Stimulated activated naive CD8-positive, alpha-beta T cell treated with anti-CD3 and anti-CD28 coated beads, Interleukin-15, amount 100 ng/mL, for 72 hours (primary cell): ENCODE measurements around the gene ST6GALNAC3.
"Not testable (repeated sequence)": the region's sequence is repeated elsewhere in the genome, so short reads cannot be mapped to it uniquely, and the experiment has no call there.

ENCODE experiments used
- ATAC-seq: fragments of 150-1000 bp; cut with Tn5 transposase; 2 replicates; pipeline ENCODE4 v1.10.0; 2021; ENCODE audit warnings: mild to moderate bottlenecking, moderate library complexity
- DNase-seq, 2 donors: peaks; one replicate each; pipeline ENCODE4 v3.0.0; 2021 to 2022
- H3K27ac Mint-ChIP-seq, 2 donors: one replicate each; pipeline ENCODE4 v1.8.0; 2022; ENCODE audit warnings: mild to moderate bottlenecking in 2 of 2, mixed read lengths in 2 of 2, moderate library complexity in 2 of 2
- H3K27me3 Mint-ChIP-seq: one replicate; pipeline ENCODE4 v1.8.0; 2022; ENCODE audit warnings: mixed read lengths
- H3K4me1 Mint-ChIP-seq: one replicate; pipeline ENCODE4 v1.8.0; 2022; ENCODE audit warnings: mild to moderate bottlenecking, mixed read lengths
- H3K4me3 Mint-ChIP-seq, 2 donors: one replicate each; pipeline ENCODE4 v1.8.0; 2022; ENCODE audit warnings: mild to moderate bottlenecking in 2 of 2, mixed read lengths in 2 of 2, moderate library complexity in 1 of 2
- H3K9me3 Mint-ChIP-seq, 2 donors: one replicate each; pipeline ENCODE4 v1.8.0; 2022; ENCODE audit warnings: mixed read lengths in 2 of 2

The ST6GALNAC3 gene

GRCh38 chr1:76086597-76086996 is 12.1 kb downstream of the ST6GALNAC3 start:
- ATAC-seq (no peak), DNase-seq (no peak)
- Mint-ChIP-seq H3K4me1 (no peaks in the 10 kb centered on the region), H3K27ac (no peak overlapping the region), H3K27me3 (peaks cover 6% of the 10 kb centered on the region), H3K4me3 (no peak overlapping the region), H3K9me3 (no peaks in the 10 kb centered on the region)

- DNase-seq (no peak), ATAC-seq (no peak)
- no peaks in the 10 kb centered on the region for H3K9me3 Mint-ChIP-seq
- H3K4me1 Mint-ChIP-seq, result no peaks in the 10 kb centered on the region
- H3K27ac Mint-ChIP-seq, result no peak overlapping the region
- H3K27me3 Mint-ChIP-seq, result peaks cover 6% of the 10 kb centered on the region
- H3K4me3 Mint-ChIP-seq, result no peak overlapping the region
Measured at GRCh38 chr1:76090283-76091203, 16.0 kb downstream of the ST6GALNAC3 start.

GRCh38 chr1:76092812-76093211 is 18.3 kb downstream of the ST6GALNAC3 start:
- H3K4me3 Mint-ChIP-seq, result no peak overlapping the region
- no peaks in the 10 kb centered on the region for H3K4me1 Mint-ChIP-seq
- no peak for DNase-seq
- H3K9me3 Mint-ChIP-seq, result peaks cover 0 to 4% of the 10 kb centered on the region in 2 donors
- ATAC-seq, result no peak
- no peak overlapping the region for H3K27ac Mint-ChIP-seq
- peaks cover 6% of the 10 kb centered on the region for H3K27me3 Mint-ChIP-seq

GRCh38 chr1:76093522-76094312 is 19.2 kb downstream of the ST6GALNAC3 start:
- no peak for DNase-seq
- Mint-ChIP-seq H3K27ac (peak overlapping the region in 1 of 2 donors; percentile 64), H3K4me1 (no peaks in the 10 kb centered on the region), H3K9me3 (peaks cover 0 to 4% of the 10 kb centered on the region in 2 donors), H3K4me3 (no peak overlapping the region), H3K27me3 (peaks cover 2% of the 10 kb centered on the region)
- no peak for ATAC-seq

- Mint-ChIP-seq H3K4me3 (no peak overlapping the region), H3K27me3 (no peaks in the 10 kb centered on the region), H3K4me1 (no peaks in the 10 kb centered on the region), H3K27ac (no peak overlapping the region), H3K9me3 (peaks cover 0 to 4% of the 10 kb centered on the region in 2 donors)
- ATAC-seq, result no peak
- no peak for DNase-seq
Measured at GRCh38 chr1:76095802-76096201, 21.3 kb downstream of the ST6GALNAC3 start.

GRCh38 chr1:76097064-76097463 is 22.5 kb downstream of the ST6GALNAC3 start:
- not testable (repeated sequence) for DNase-seq, H3K27me3 Mint-ChIP-seq, H3K4me3 Mint-ChIP-seq, H3K27ac Mint-ChIP-seq, H3K9me3 Mint-ChIP-seq, ATAC-seq, H3K4me1 Mint-ChIP-seq

- Mint-ChIP-seq H3K4me1 (peaks cover 13% of the 10 kb centered on the region), H3K27me3 (peaks cover 12% of the 10 kb centered on the region), H3K9me3 (peaks cover 0 to 4% of the 10 kb centered on the region in 2 donors), H3K27ac (no peak overlapping the region), H3K4me3 (no peak overlapping the region)
- DNase-seq (no peak), ATAC-seq (no peak)
Measured at GRCh38 chr1:76098845-76099244, 24.3 kb downstream of the ST6GALNAC3 start.

GRCh38 chr1:76101548-76101947 is 27.0 kb downstream of the ST6GALNAC3 start:
- Mint-ChIP-seq H3K4me1 (peaks cover 29% of the 10 kb centered on the region), H3K4me3 (no peak overlapping the region)

GRCh38 chr1:76102046-76102445 is 27.5 kb downstream of the ST6GALNAC3 start:
- H3K4me1 Mint-ChIP-seq, result peaks cover 29% of the 10 kb centered on the region
- H3K4me3 Mint-ChIP-seq, result no peak overlapping the region
- peaks cover 0 to 4% of the 10 kb centered on the region in 2 donors for H3K9me3 Mint-ChIP-seq
- ATAC-seq (no peak), DNase-seq (no peak)
- H3K27me3 Mint-ChIP-seq, result peaks cover 12% of the 10 kb centered on the region
- H3K27ac Mint-ChIP-seq, result no peak overlapping the region

More at GRCh38 chr1:76101548-76101947, 27.0 kb downstream of the ST6GALNAC3 start:
- no peak overlapping the region for H3K27ac Mint-ChIP-seq
- peaks cover 12% of the 10 kb centered on the region for H3K27me3 Mint-ChIP-seq
- H3K9me3 Mint-ChIP-seq, result peaks cover 0 to 4% of the 10 kb centered on the region in 2 donors
- no peak for ATAC-seq
- no peak for DNase-seq

- no peak for ATAC-seq
- H3K4me1 Mint-ChIP-seq, result peaks cover 29% of the 10 kb centered on the region
- no peak overlapping the region for H3K27ac Mint-ChIP-seq
- DNase-seq, result no peak
- H3K9me3 Mint-ChIP-seq, result no peaks in the 10 kb centered on the region
- peaks cover 12% of the 10 kb centered on the region for H3K27me3 Mint-ChIP-seq
- no peak overlapping the region for H3K4me3 Mint-ChIP-seq
Measured at GRCh38 chr1:76103034-76103433, 28.5 kb downstream of the ST6GALNAC3 start.

- ATAC-seq (peak; percentile 86), DNase-seq (peak in 1 of 2 donors; percentile 12)
- peaks cover 12% of the 10 kb centered on the region for H3K27me3 Mint-ChIP-seq
- H3K9me3 Mint-ChIP-seq, result no peaks in the 10 kb centered on the region
- no peak overlapping the region for H3K27ac Mint-ChIP-seq
- peaks cover 29% of the 10 kb centered on the region for H3K4me1 Mint-ChIP-seq
- no peak overlapping the region for H3K4me3 Mint-ChIP-seq
Measured at GRCh38 chr1:76105372-76105771, 30.8 kb downstream of the ST6GALNAC3 start.

GRCh38 chr1:76106251-76106650 is 31.7 kb downstream of the ST6GALNAC3 start:
- ATAC-seq (no peak), DNase-seq (no peak)
- Mint-ChIP-seq H3K4me3 (no peak overlapping the region), H3K9me3 (no peaks in the 10 kb centered on the region), H3K27ac (no peak overlapping the region), H3K27me3 (peaks cover 12% of the 10 kb centered on the region), H3K4me1 (peaks cover 29% of the 10 kb centered on the region)

- Mint-ChIP-seq H3K4me1 (peaks cover 29% of the 10 kb centered on the region), H3K27ac (no peak overlapping the region), H3K27me3 (peaks cover 12% of the 10 kb centered on the region), H3K9me3 (no peaks in the 10 kb centered on the region), H3K4me3 (no peak overlapping the region)
- no peak for ATAC-seq
- DNase-seq, result no peak
Measured at GRCh38 chr1:76106719-76107235, 32.2 kb downstream of the ST6GALNAC3 start.

- ATAC-seq (no peak), DNase-seq (no peak)
- H3K4me3 Mint-ChIP-seq, result no peak overlapping the region
- H3K27ac Mint-ChIP-seq, result no peak overlapping the region
- no peaks in the 10 kb centered on the region for H3K27me3 Mint-ChIP-seq
- H3K9me3 Mint-ChIP-seq, result no peaks in the 10 kb centered on the region
- peaks cover 12% of the 10 kb centered on the region for H3K4me1 Mint-ChIP-seq
Measured at GRCh38 chr1:76109404-76109803, 34.9 kb downstream of the ST6GALNAC3 start.

GRCh38 chr1:76109901-76110560 is 35.5 kb downstream of the ST6GALNAC3 start:
- Mint-ChIP-seq H3K9me3 (no peaks in the 10 kb centered on the region), H3K4me3 (no peak overlapping the region), H3K27ac (peak overlapping the region; percentile 22 to 40), H3K27me3 (no peaks in the 10 kb centered on the region), H3K4me1 (peaks cover 12% of the 10 kb centered on the region)
- DNase-seq, result no peak
- ATAC-seq, result no peak
